ENCODE results near the gene SHROOM1.
A peak's percentile ranks its signal among the peaks of the same experiment; 100 is the strongest.

SHROOM1 gene

DNA sequence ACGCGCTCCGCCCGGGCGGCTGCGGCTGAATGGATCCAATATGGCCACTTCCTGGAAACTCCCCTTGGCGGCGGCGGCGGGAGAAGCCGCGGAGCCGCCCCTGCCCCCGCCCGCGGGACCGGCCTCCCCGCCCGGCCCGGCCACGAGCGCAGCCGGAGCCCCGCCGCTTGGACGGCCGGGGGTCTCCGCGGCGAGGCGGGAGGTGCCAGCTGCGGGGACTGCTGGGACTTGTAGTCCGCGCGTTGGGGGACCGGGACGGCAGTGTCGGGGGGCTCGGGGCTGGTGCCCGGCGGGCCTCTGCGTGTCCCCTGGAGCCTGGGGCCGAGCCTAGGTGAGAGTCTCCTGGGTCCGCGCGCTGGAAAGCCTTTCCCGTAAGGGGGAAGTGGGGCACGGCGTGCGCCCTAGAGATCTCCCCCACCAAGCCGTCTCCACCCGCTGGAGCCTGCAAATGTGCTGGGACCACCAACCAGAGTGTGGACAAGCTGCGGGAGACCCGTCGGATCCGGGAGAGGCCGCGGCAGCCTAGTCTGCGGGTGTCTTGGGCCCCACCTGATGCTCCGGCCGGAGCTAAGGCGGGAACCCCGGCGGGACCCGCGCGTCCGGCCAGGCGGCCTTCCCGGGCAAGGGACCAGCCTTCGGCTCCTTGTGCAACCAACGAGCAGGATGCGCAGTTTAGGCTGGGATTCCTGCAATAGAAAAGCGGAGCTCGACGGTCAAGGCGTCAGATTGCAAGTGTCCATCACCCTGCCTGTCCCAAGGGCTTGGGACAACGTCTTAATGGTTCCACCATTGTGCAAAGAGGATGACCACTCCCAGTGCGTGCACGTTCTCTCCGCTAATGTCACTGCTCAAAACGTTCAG, 53.0 kb downstream of the SHROOM1 start, which contains the start of gene SEPTIN8:
Gene SEPTIN8 (minus strand): TSS at position 31 of the 861 bp plus-strand sequence. CDS start 102 bp downstream, outside the sequence.
- peak; percentile 11 to 45 (median 30) for DNase-seq

DNA sequence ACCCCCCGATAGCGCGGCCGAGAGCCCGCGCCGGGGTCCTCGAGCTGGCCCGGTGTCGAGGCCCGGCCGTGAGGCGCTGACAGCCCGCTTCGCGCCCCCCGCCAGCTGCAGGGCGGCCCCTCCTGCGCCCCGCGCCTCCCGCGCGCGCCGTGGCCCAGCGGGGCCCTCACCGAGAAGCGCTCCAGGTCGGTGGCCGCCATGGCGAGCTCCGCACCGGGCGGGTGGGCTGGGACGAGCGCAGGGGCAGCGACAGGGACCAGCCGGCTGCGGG, 53.6 kb downstream of the SHROOM1 start:
- no peak for DNase-seq

DNA sequence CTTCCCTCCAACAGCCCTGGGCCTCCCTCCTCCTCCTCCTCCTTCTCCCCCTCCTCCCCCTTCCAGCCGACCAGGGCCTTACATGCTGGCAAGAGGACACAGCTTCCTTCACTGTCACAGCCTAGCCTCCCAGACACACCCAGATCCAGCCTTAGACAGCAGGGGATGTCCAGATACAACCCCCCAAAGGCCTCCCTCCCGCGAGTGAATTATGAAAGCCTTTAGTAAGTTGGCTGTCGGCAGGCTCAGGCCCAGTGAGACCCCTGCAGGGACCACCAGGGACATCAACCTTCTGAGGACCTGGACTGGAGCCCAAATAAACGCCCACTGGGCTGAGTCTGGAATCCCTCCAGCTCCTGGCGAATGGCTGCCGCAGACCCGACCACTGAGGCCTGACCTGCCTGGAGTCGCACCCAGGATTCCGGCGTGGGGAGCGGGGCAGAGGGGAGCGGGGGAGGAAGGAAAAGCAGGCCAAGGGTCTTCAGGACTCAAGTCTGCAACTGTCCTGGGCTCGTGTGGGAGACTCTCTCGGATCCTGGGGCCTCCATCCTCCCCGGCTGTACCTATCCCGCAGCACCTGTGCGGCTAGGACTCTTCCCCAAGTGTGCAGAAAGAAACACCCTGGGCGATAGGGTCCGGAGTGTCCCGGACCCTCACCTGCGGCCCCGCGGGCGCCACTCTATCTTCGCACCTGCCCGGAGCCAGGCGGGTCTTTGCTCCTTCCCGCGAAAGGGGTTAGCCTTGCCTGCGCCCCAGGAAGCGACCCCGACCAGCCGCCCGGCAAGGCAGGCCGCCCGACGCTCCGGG, 54.1 kb downstream of the SHROOM1 start:
- DNase-seq: peak in 1 of 5 experiments; percentile 8

DNA sequence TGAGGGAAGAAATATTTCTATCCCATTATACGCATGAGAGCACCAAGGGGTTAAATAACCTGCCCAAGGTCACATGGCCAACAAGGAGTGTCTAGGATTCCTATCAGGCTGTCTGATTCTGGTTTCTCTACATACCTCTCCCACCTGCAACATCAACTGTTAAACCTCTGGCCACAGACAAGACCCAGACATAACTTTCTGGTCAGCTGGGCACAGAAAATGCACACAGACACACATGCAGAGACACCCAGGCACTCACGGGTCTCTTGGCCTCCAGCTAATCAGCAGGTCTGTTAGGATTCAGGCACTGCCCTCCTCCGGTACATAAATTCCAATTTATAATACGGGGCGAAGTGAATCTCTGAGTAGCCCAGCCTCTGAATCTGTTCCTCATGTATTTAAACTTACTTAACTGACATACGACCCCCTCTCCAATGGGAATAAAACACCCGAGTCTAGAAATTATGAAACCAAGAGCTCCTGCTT, 54.9 kb downstream of the SHROOM1 start:
- no peak for DNase-seq

DNA sequence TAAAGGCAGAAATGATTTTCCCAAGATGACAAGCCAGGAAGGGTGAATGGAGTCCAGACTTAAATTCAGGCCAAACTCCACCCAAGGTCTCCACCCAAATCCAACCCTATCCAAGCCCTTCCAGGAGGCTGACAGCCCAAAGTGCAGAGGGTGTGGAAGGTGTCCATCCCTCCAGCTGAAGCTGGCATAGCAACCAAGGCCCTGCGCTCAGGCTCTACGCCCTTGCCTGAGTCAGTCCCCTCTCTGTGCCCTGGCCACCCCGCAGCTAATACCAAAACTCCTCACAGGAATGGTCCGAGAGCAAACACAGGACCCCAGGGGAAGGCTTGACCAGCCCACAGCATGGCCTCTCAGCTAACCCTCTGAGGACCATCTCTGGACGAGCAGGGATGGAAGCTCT, 55.6 kb downstream of the SHROOM1 start:
- no peak for DNase-seq

DNA sequence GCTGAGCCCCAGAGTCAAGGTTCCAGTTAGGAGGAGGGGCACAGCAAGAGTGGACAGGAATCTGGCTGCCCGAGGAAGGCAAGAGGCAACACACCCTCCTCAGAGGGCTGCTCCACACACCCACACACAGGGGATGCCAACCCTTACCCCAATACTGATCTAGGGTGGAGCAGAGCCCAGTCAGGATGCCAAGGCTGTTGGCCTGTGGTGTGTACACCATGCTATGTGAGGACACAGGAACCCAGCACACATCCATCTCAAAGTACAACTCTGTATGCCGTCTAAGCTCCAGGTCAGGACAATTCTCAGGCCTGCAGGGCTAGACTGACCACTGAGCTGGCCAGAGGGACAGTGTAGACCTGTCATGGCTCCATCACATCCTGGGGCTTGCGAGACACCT, 56.0 kb downstream of the SHROOM1 start:
- DNase-seq: no peak

DNA sequence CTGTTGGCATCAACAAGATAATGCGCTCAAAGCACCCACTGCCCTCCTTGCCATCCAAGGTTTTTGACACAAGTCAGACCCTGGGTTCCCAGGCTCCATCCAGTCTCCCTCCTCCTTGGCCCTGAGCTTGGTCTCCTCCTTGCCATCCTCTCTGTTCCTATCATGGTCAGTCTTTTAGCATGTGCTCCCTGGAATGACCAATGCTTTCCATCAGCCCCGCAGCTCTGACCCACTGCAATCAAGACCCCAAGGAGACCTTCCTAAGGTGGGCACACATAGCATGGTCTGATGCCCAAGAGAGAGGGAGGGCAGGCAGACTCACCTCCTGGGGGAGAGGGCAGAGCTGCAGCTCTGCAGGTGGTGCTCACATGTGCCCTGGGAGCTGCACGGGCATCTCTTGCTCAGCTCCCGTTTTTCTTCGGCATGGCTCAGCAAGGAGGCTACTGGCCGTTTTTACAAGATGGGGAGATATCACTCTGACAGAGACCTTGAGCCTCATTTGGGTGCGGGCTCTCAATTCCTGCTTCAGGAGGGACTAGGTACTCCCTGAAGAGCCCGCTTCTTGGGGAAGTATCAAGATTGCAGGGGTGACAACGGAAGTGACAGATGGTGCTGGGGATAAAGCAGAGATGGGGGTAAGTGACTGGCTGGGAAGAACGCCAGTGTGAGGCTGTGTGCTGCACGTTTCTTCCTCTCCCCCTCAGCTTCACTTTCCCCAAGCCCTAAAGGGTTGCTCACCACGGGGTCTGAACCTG, 56.7 kb downstream of the SHROOM1 start:
- no peak for DNase-seq

DNA sequence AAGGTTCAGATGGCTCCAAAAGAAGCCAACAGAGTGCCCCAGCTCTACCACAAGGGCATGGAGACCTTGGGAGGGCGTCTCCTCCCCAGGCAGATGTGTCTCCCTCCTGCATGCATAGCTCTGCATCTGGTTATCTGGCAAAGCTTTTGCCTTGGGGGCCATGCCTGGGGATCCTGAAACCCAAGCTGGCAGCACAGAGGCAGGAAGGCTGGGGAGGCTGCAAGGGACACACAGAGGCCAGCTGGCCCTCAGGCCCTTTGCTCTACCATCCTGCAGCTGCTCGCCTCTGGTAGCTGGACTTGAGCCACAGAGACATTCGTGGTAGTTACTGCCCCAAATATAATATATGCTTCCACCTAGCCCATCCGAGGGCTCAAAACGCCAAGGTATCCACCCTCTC, 57.3 kb downstream of the SHROOM1 start:
- no peak for DNase-seq

DNA sequence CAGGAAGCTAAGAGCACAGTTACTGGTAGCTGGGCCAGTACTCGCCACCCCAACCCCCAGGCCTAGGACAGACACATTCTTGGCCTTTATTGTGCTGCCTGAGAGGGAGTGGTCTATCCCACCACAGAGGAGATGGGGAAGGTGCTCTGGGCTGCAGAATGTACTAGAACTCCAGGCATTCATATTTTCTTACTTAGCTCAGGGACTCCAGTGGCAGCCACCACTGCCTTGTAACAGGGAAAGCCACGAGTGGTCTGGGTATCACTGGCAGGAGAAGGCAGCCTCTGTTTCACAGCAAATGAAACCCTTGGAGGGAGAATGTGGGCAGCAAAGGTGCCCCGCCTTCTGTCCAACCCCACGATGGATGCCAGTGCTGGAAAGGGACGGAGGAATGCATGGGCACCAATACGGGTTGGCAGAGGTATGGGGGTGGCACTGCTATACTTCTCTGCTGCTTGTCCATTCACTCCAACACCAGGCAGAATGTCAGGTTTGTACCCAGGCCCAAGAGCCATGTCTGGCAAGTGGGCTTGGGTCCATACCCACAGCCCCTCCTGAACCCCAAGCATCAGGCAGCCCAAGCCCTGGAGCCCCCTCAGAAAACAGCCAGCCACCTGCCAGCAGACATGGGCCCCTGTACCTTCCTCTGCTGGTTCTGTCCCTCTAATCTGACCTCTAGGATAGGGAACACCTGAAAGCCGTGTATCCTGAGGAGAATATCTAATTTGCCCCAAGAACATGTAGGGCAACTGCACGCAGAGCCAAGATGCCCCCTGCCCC, 58.0 kb downstream of the SHROOM1 start:
- DNase-seq: no peak
